Suppressor macrophage (primary cell): ENCODE data around the gene FAM90A1.
A peak's percentile ranks its signal among the peaks of the same experiment; 100 is the strongest.
"Not testable (repeated sequence)": the region's sequence is repeated elsewhere in the genome, so short reads cannot be mapped to it uniquely, and the experiment has no call there.

Source experiments
- DNase-seq, 4 experiments: peaks; one replicate each; pipeline ENCODE4 v3.0.0-alpha.2; 2020 to 2022
- total RNA-seq, 17 experiments: gene quantifications; one replicate each; lab custom pipeline; 2026; ENCODE audit warnings: mixed read lengths in 6 of 17, inconsistent platforms in 3 of 17; lab: John Stamatoyannopoulos, UW

Gene FAM90A1
- total RNA-seq = 0 to 1.5 (median 0.15) reads per million in 17 experiments

GRCh38 chr12:8226992-8227731, at the start of gene FAM90A1:
Gene FAM90A1, minus strand, starts transcription at chr12:8227618. Its CDS starts 2,786 bp downstream, at chr12:8224832.
- peak in 3 of 4 experiments; percentile 41 to 57 (median 45) for DNase-seq

- not testable (repeated sequence) for DNase-seq
These were observed 49.0 kb upstream of the FAM90A1 start for GRCh38 chr12:8276397-8276796.

- peak; percentile 70 to 88 (median 81) for DNase-seq
These were observed 39.3 kb upstream of the FAM90A1 start for GRCh38 chr12:8266706-8267105.

- DNase-seq = not testable (repeated sequence)
These were observed 36.8 kb upstream of the FAM90A1 start for GRCh38 chr12:8264236-8264635.

- DNase-seq = not testable (repeated sequence)
These were observed 33.7 kb upstream of the FAM90A1 start for GRCh38 chr12:8261111-8261554.

- not testable (repeated sequence) for DNase-seq
These were observed 28.9 kb upstream of the FAM90A1 start for GRCh38 chr12:8256356-8256755.

- not testable (repeated sequence) for DNase-seq
These were observed 27.3 kb upstream of the FAM90A1 start for GRCh38 chr12:8254705-8255104.

- DNase-seq = not testable (repeated sequence)
These were observed 24.8 kb upstream of the FAM90A1 start for GRCh38 chr12:8252056-8252818.

GRCh38 chr12:8251616-8252015, 24.2 kb upstream of the FAM90A1 start:
- not testable (repeated sequence) for DNase-seq

GRCh38 chr12:8246941-8247535, 19.6 kb upstream of the FAM90A1 start:
- DNase-seq = peak in 3 of 4 experiments; percentile 21 to 58 (median 28)

GRCh38 chr12:8243682-8244161, 16.3 kb upstream of the FAM90A1 start:
- DNase-seq = peak; percentile 10 to 61 (median 33)

- DNase-seq = peak; percentile 95 to 98 (median 97)
These were observed 15.7 kb upstream of the FAM90A1 start for GRCh38 chr12:8242880-8243681.

GRCh38 chr12:8242622-8242879, 15.1 kb upstream of the FAM90A1 start:
- DNase-seq = not testable (repeated sequence)

- DNase-seq = peak; percentile 26 to 52 (median 38)
These were observed 14.7 kb upstream of the FAM90A1 start for GRCh38 chr12:8241917-8242621.

- not testable (repeated sequence) for DNase-seq
These were observed 13.1 kb upstream of the FAM90A1 start for GRCh38 chr12:8240340-8241114.

GRCh38 chr12:8237031-8237430, 9.6 kb upstream of the FAM90A1 start:
- DNase-seq = not testable (repeated sequence)

- DNase-seq = not testable (repeated sequence)
These were observed 8.1 kb upstream of the FAM90A1 start for GRCh38 chr12:8235316-8236157.

- DNase-seq = not testable (repeated sequence)
These were observed 7.3 kb upstream of the FAM90A1 start for GRCh38 chr12:8234746-8235145.

- not testable (repeated sequence) for DNase-seq
These were observed 6.6 kb upstream of the FAM90A1 start for GRCh38 chr12:8233935-8234495.
